HepG2 (cell line): ENCODE results near the gene IPPK. TPM values are rescaled to one million over a fixed set of nuclear protein-coding genes. Genes with fewer than 3 reads are reported as not detected.

Experiments
- ATAC-seq: fragments of 200-7000 bp; cut with Tn5 transposase; 3 replicates; pipeline ENCODE4 v1.9.1; 2020; ENCODE audit warnings: mild to moderate bottlenecking, moderate library complexity
- BruUV-seq: library from RNA; stranded (reverse); fragments of 400-500 nt; replicated peaks from 2 replicates; lab custom pipeline; 2021; lab: Mats Ljungman, UMichigan
- CTCF ChIA-PET: fragments of 300-600 bp; formaldehyde crosslinking; extraction: SDS; loops from one replicate; lab custom pipeline; 2021; ENCODE audit warnings: low total read pairs, inconsistent platforms, low intra/inter-chr PET ratio; lab: Yijun Ruan, JAX
- POLR2A ChIA-PET: fragments of 350-600 bp; sonication (Branson Sonifier 250); formaldehyde crosslinking; loops from one replicate; lab custom pipeline; 2020; ENCODE audit warnings: antibody characterized with exemption, inconsistent platforms; lab: Yijun Ruan, JAX
- DNase-seq: peaks from one replicate; pipeline ENCODE4 v3.0.0-alpha.2; 2015; ENCODE audit warnings: low spot score
- FAIRE-seq: peaks from 3 replicates; lab custom pipeline; 2011; peaks lifted over from hg19 to GRCh38; lab: Jason Lieb, UNC
- H2AFZ ChIP-seq: one replicate; pipeline ENCODE4 v1.6.1; 2011; ENCODE audit warnings: low read length, inconsistent platforms
- H3K27ac ChIP-seq: fragments of 300-600 bp; 3 replicates; pipeline ENCODE4 v1.8.0; 2011; ENCODE audit warnings: mixed run types, mild to moderate bottlenecking, mixed read lengths, low read length, inconsistent platforms; ENCODE audit not compliant: insufficient read depth; ENCODE audit errors: extremely low read length
- H3K27me3 ChIP-seq, 2 experiments: fragments of 200-600 bp in 1 of 2; 2 replicates in 1 of 2; 3 replicates in 1 of 2; pipeline versions ENCODE4 v1.6.0 to v1.8.0; 2011; ENCODE audit warnings: low read length in 2 of 2, mild to moderate bottlenecking in 2 of 2, moderate library complexity in 2 of 2, inconsistent platforms in 1 of 2; ENCODE audit not compliant: insufficient read depth in 2 of 2, control insufficient read depth in 1 of 2
- H3K36me3 ChIP-seq, 2 experiments: fragments of 200-600 bp in 1 of 2; replicated peaks in 1 of 2; 2 replicates in 1 of 2; 3 replicates in 1 of 2; pipeline versions ENCODE4 v1.5.1 to v1.8.0; 2011; ENCODE audit warnings: low read length in 2 of 2, inconsistent platforms in 1 of 2; ENCODE audit not compliant: insufficient read depth in 2 of 2, control insufficient read depth in 1 of 2
- H3K4me1 ChIP-seq: 2 replicates; pipeline ENCODE4 v1.5.1; 2012; ENCODE audit warnings: low read length, inconsistent platforms; ENCODE audit not compliant: insufficient read depth
- H3K4me2 ChIP-seq: 2 replicates; pipeline ENCODE4 v1.6.0; 2011; ENCODE audit warnings: low read depth, low read length, inconsistent platforms
- H3K4me3 ChIP-seq, 3 experiments: fragments of 200-600 bp in 1 of 3; sonication (generic), shearing (Covaris generic) in 1 of 3; replicated peaks in 1 of 3; 2 replicates each; pipeline ENCODE4 v1.5.1; 2011 to 2016; ENCODE audit warnings: low read length in 3 of 3, inconsistent platforms in 2 of 3, low read depth in 2 of 3, mild to moderate bottlenecking in 2 of 3, control low read depth in 1 of 3, mixed read lengths in 1 of 3; ENCODE audit not compliant: insufficient read depth in 1 of 3
- H3K79me2 ChIP-seq: one replicate; pipeline ENCODE4 v1.6.1; 2011; ENCODE audit warnings: low read length, inconsistent platforms; ENCODE audit not compliant: insufficient read depth
- H3K9ac ChIP-seq: 2 replicates; pipeline ENCODE4 v1.6.0; 2011; ENCODE audit warnings: mild to moderate bottlenecking, low read depth, low read length, inconsistent platforms; ENCODE audit not compliant: insufficient read depth
- H3K9me3 ChIP-seq: 2 replicates; pipeline ENCODE4 v1.5.1; 2012; ENCODE audit warnings: mild to moderate bottlenecking, low read length
- H4K20me1 ChIP-seq: 2 replicates; pipeline ENCODE4 v1.6.0; 2011; ENCODE audit warnings: inconsistent platforms, mild to moderate bottlenecking, low read length, moderate library complexity; ENCODE audit not compliant: insufficient read depth
- ATM ChIP-seq: fragments of 450-650 bp; IDR thresholded peaks from 2 replicates; pipeline ENCODE4 v1.7.1; 2017; ENCODE audit warnings: mild to moderate bottlenecking, borderline replicate concordance
- BCL6 ChIP-seq: IDR thresholded peaks from 2 replicates; pipeline ENCODE4 v1.6.1; 2016; ENCODE audit warnings: missing genetic modification reagents, missing compliant biosample characterization
- FUBP1 ChIP-seq: sonication (generic); formaldehyde crosslinking; IDR thresholded peaks from 2 replicates; pipeline ENCODE4 v1.5.1; 2020; ENCODE audit warnings: missing genetic modification reagents, mild to moderate bottlenecking, borderline replicate concordance
- HOXA5 ChIP-seq: sonication (generic); formaldehyde crosslinking; IDR thresholded peaks from 2 replicates; pipeline ENCODE4 v1.4.0; 2020; ENCODE audit warnings: missing genetic modification reagents
- IRF1 ChIP-seq: sonication (generic); formaldehyde crosslinking; IDR thresholded peaks from 2 replicates; pipeline ENCODE4 v1.4.0; 2020; ENCODE audit warnings: low read depth, mild to moderate bottlenecking, missing genetic modification reagents
- ISX ChIP-seq: sonication (generic); formaldehyde crosslinking; conservative IDR thresholded peaks from 2 replicates; pipeline ENCODE4 v1.5.0; 2020; ENCODE audit warnings: missing genetic modification reagents
- KAT8 ChIP-seq: IDR thresholded peaks from 2 replicates; pipeline ENCODE4 v1.6.1; 2016; ENCODE audit warnings: missing genetic modification reagents, missing compliant biosample characterization
- MBNL3 ChIP-seq: fragments of 250-450 bp; sonication (Bioruptor Pico); conservative IDR thresholded peaks from 2 replicates; pipeline ENCODE4 v1.8.0; 2022; ENCODE audit warnings: mild to moderate bottlenecking, inconsistent platforms
- ZNF431 ChIP-seq: sonication (generic); formaldehyde crosslinking; IDR thresholded peaks from 2 replicates; pipeline ENCODE4 v1.9.0; 2022; ENCODE audit warnings: missing genetic modification reagents, low read depth, mild to moderate bottlenecking, borderline replicate concordance
- WGBS: methylation state at CpG from one replicate; pipeline ENCODE4 v1.1.6; 2017; ENCODE audit warnings: low lambda C conversion rate; 5-methylcytosine and 5-hydroxymethylcytosine counted together
- in situ Hi-C: cut with HindIII; loops from 2 replicates; pipeline ENCODE4 v1.10.0; 2017; ENCODE audit warnings: low pct_unique_long_range_greater_than_20kb; ENCODE audit not compliant: extremely low pct_ligation_motif_present
- intact Hi-C: fragments of 100-400 bp; cut with micrococcal nuclease; formaldehyde crosslinking; loops from one replicate; pipeline ENCODE4 v1.10.0; 2022; ENCODE audit not compliant: unreplicated experiment
- polyA plus RNA-seq, 8 experiments: library from polyadenylated mRNA; depleted of rRNA in 3 of 8; stranded (reverse) in 7 of 8; unstranded in 1 of 8; fragments of >200 nt; fragmentation: Illumina TruSeq in 4 of 8; extraction: Trizol in 4 of 8; gene quantifications; 2 replicates each; pipeline versions ENCODE4 v1.2.1 to v1.2.3, GENCODE V29; 2011 to 2016; ENCODE audit warnings: low read depth in 4 of 8, missing spikeins in 1 of 8, mixed read lengths in 1 of 8; ENCODE audit not compliant: insufficient read depth in 1 of 8
- total RNA-seq, 5 experiments: library from RNA; depleted of rRNA; stranded (reverse); fragments of >200 nt; fragmentation: Illumina TruSeq; extraction: Trizol; gene quantifications; 2 replicates each; pipeline ENCODE4 v1.2.3, GENCODE V29; 2016; ENCODE audit warnings: low read depth in 1 of 5

Gene IPPK
- total and polyA plus RNA-seq, 2 of the 13 experiments (the other 11 are each of a cell fraction or from before 2014, with no cell fraction given) = 9.9 to 14.1 TPM

- ChIA-PET CTCF (no interaction called here), POLR2A (no interaction called here)
- no peak for FAIRE-seq
- no peaks in the 10 kb centered on the region for H3K27me3 ChIP-seq
- no peak overlapping the region for H2AFZ ChIP-seq
- no peaks in the 10 kb centered on the region for H3K79me2 ChIP-seq
- WGBS = 95% methylated on average over 3 of the region's 3 CpGs
- TF ChIP-seq FUBP1 (CRISPR knock-in tag) (no peak), BCL6 (CRISPR knock-in tag) (no peak), KAT8 (CRISPR knock-in tag) (no peak), HOXA5 (CRISPR knock-in tag) (no peak), ATM (no peak), MBNL3 (CRISPR knock-in tag) (no peak), ISX (CRISPR knock-in tag) (no peak), IRF1 (CRISPR knock-in tag) (no peak), ZNF431 (CRISPR knock-in tag) (no peak)
- BruUV-seq = TSS peak; percentile 23
- H3K9me3 ChIP-seq = no peaks in the 10 kb centered on the region
- H4K20me1 ChIP-seq = no peaks in the 10 kb centered on the region
- DNase-seq = no peak
- in situ Hi-C loops = loop anchor here (10.0 kb wide), 2 partner anchors 312 to 502 kb away; partner anchors contain the start of genes CENPP and NOL8
- intact Hi-C loops = no loop called here
- peaks cover 33 to 81% of the 10 kb centered on the region in 2 experiments; a peak in 4 of 5 replicates for H3K36me3 ChIP-seq
- ATAC-seq = no peak
- H3K4me2 ChIP-seq = no peak overlapping the region
- H3K4me1 ChIP-seq = no peaks in the 10 kb centered on the region
- H3K27ac ChIP-seq = no peak overlapping the region
- no peak overlapping the region for H3K9ac ChIP-seq
- H3K4me3 ChIP-seq = no peak overlapping the region
Measured at GRCh38 chr9:92636627-92637026, 33.3 kb downstream of the IPPK start.
